Measurements from ENCODE around the gene TRIM52. TPM values are rescaled to one million over a fixed set of nuclear protein-coding genes. Genes with fewer than 3 reads are reported as not detected.
A peak's percentile ranks its signal among the peaks of the same experiment; 100 is the strongest.

TRIM52 gene
- total RNA-seq, 1 experiment from 2014 or later, result 5.7 TPM

DNA sequence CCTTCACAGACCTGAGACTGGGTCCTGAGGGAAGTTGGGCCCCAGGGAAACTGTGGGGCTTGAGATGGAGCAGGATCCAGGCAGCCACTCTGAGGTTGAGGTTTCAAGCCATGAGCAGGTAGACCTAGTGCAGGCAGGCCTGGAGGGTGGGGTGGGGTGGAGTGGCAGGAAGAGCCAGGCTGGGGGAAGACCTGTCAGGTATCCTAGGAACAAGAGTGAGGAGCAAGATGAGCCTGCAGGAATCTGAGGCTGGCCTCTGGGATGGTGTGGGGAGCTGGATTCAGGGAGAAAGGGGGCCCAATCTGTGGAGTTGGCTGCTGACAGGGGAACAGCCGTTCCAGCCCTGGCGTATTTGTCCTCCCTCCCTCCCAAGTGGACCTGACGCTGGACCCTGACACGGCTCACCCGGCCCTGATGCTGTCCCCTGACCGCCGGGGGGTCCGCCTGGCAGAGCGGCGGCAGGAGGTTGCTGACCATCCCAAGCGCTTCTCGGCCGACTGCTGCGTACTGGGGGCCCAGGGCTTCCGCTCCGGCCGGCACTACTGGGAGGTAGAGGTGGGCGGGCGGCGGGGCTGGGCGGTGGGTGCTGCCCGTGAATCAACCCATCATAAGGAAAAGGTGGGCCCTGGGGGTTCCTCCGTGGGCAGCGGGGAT, 27.0 kb downstream of the TRIM52 start:
- DNase-seq (ENCODE audit: low read depth), result no peak

DNA sequence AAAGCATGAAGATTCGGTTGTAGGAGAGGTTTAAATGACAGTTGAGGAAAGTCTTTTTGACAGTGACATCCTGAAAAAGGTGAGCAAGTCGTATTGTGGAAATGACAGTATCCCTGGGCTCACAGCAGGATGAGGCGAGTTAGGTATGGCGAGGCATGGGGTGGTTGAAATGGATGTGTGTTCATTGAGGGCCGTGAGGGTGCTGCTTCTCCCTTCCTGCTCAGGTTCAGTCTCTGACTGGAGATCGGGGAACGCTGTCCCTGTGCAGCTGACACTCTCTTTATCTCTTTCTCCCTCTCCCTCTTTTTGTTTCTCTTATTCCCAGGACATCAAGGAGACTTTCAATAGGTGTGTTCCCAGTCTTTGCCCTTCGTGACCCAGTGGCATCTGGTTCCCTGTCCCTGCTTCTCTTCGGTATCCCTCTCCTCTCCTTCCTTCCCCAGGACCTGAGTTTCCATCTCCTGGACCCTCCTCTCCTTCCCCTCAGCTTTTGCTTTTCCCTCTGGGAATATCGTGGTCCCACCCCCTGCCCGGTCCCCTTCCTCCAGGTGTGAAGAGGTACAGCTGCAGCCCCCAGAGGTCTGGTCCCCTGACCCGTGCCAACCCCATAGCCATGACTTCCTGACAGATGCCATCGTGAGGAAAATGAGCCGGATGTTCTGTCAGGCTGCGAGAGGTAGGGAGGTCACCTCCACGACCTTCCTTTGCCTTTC, 27.7 kb downstream of the TRIM52 start:
- no peak for DNase-seq (ENCODE audit: low read depth)

DNA sequence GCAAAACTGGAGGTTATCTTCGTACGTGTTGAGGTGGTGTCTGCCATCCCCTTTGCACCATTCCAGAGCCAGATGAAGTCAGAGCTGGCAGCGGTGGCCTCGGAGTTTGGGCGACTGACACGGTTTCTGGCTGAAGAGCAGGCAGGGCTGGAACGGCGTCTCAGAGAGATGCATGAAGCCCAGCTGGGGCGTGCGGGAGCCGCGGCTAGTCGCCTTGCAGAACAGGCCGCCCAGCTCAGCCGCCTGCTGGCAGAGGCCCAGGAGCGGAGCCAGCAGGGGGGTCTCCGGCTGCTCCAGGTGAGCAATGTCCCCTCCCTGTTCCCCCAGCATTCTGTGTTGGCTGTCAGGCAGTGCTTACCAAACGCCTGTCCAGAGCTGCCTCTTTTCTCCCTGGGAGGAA, 28.4 kb downstream of the TRIM52 start:
- DNase-seq (ENCODE audit: low read depth), result no peak

DNA sequence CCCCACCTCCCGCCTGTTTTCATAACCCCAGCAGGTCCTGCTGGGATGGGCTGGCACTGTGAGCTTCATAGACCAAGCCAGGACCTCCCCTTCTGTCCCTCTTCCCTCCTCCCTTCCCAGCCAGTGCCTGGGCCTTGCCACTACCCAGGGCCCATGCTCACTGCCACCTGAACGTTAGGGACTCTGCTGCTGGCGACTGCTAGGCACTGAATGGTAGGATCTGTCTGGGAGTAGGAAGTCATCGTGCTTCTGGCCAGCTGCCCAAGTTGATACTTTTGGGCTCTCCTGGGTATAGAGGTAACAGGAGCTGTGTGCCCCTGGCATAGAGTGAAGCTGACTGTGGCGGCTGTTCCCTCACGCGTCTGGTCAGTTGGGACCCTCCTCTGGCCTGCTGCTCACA, 29.5 kb downstream of the TRIM52 start:
- no peak for DNase-seq (ENCODE audit: low read depth)

DNA sequence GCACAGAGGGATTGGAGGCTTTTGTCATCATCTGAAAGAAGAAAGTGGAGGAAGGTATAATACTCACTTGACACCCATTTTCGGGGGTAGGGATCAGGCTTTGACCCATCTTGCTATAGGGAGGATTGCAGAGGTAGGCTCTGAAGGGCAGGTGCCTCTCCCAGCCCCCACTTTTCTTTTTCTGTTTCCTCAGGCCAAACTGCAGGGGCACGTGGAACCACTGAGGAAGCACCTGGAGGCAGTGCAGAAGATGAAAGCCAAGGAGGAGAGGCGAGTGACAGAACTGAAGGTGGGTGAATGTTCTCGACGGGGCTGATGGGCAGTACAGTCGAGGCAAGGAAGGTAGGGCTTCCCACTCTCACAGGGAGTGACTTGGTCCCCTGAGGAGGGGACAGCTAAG, 30.4 kb downstream of the TRIM52 start:
- DNase-seq (ENCODE audit: low read depth), result no peak

DNA sequence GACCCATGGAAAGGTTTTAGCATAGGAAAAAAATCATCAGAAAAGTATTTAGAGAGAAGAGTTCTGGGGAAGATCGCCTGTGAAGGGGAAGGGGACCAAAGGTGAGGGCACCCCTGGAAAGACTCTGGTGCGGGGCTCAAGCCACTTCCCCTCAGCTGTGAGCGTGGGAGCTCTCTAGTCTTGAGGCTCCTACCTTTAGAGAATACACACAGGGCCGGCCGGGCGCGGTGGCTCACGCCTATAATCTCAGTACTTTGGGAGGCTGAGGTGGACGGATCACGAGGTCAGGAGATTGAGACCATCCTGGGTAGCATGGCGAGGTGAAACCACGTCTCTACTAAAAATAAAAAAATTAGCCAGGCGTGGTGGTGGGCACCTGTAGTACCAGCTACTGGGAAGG, 30.9 kb downstream of the TRIM52 start:
- no peak for DNase-seq (ENCODE audit: low read depth)

DNA sequence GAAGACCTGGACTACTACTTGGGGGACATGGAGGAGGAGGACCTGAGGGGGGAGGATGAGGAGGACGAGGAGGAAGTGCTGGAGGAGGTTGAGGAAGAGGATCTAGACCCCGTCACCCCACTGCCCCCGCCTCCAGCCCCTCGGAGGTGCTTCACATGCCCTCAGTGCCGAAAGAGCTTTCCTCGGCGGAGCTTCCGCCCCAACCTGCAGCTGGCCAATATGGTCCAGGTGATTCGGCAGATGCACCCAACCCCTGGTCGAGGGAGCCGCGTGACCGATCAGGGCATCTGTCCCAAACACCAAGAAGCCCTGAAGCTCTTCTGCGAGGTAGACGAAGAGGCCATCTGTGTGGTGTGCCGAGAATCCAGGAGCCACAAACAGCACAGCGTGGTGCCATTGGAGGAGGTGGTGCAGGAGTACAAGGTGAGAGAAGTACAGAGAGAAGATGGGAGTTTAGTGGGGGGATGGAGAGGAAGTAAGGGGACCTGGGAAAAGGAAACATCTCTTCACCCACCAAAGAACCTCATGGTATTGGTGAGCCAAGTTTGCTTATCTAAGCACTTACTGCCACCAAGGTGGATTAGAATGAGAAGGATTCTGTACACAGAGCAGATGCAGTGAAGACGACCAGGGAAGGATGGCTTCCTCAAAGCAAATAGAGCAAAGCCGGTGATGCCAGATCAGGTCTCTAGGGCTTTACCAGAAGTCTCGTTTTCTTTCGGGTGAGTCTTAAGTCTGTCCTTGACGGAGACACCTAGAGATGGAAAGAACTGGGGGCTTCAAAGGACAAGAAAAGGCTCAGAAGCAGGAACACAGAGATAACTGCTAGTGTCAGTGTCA, 36.3 kb downstream of the TRIM52 start:
- DNase-seq (ENCODE audit: low read depth), result no peak

DNA sequence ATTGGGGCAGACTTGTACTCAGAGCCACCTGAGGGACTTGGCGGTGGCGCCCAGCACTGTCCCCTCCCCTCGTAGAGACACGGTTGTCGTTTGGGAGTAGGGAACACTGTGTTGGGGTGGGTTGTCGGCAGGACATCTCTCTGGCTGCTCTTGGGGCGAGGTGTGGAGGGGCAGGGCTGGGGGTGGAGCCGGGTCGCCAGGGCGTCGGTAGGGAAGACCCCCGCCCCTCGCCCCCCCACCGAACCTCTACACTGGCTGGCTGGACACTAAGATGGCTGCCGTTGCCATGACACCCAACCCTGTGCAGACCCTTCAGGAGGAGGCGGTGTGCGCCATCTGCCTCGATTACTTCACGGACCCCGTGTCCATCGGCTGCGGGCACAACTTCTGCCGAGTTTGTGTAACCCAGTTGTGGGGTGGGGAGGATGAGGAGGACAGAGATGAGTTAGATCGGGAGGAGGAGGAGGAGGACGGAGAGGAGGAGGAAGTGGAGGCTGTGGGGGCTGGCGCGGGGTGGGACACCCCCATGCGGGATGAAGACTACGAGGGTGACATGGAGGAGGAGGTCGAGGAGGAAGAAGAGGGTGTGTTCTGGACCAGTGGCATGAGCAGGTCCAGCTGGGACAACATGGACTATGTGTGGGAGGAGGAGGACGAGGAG, 37.1 kb downstream of the TRIM52 start:
- DNase-seq (ENCODE audit: low read depth), result no peak

DNA sequence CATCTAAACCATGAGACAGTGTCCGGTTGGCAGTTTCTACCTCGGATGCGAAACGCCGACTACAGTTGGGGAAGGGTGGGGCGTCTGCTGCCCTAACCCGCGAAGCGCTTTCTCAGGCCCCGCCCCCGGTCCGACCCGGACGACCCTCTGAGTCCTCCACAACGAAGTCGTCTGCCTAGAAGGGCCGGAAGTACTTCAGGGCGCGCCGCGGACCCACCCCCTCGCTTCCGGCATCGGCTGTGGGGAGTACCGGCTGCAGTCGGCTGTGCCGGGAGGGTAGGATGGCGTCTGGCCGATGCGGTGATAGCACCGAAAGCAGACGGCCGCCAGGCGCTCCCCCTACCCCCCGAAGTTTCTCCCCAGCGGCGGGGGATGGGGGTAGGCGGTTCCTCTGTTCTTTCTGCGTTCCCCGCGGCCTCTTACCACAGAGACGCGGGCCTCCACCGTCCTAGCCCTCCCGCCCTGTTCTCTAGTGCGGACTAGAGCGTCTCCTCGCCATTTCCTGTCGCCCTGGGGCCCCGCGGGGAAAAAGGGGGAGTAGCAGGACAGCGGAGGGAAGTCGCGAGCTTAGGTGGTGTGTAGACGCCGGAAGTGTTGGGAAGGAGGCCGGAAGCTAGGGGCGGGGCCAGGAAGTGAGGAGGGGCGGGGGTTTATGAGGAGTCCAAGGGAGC, 37.8 kb downstream of the TRIM52 start, which contains the start of gene TRIM41:
TRIM41 (plus strand) TSS at position 224 of the 671 bp plus-strand sequence. CDS start 719 bp downstream, outside the sequence.
- peak; percentile 98 for DNase-seq (ENCODE audit: low read depth)

DNA sequence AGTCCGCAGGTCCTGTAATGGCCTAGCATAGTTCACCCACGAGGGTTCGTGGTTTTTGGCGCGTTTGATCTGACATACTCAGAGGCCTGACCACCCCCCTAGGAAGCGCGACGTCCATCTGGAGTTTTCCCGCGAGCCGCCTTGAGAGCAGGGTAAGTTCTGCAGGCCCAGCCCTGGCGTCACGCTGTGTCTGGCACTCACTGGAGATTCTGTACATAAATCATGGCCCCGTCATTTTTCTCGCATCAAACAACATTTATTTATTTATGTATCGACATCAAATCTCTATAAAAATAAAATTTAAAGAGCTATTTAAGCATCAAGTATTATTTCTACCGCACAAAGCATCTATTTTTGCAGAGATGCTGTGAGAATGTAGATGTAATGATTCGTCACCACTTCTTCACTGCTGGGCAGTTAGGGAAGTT, 38.3 kb downstream of the TRIM52 start:
- no peak for DNase-seq (ENCODE audit: low read depth)

DNA sequence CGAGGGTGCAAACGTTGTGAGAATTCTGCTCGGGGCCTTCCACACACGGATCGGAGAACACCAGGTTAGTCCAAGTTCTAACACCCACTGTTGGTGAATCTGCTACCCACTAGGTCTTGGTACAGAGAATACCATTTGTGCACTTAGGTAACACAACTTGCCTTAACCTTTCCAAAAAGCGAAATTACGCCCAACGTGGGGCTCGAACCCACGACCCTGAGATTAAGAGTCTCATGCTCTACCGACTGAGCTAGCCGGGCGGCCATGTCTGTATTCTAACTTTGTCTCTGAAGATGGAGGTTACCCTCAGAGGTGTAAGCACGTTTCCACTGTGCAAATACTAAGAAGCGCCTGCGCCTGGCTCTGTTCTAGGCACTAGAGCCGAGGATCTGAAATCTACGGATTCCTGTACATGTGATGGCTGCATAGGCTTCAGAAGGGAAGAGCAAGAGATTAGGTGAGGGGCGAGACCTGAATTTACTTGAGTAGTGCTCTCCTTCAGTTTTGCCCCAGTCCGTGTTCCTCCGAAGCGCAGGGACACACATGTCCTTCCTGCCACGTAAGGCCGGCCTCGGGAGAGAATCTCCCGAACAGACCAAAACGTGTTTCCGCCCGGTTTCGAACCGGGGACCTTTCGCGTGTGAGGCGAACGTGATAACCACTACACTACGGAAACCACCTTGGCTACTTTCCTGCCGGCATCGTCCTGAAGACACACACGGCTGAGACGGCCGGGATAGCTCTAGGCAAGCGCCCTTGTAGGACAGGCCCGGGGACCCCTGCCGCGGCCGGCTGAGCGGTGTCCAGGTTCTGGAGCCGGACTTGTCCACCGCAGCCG, 38.9 kb downstream of the TRIM52 start:
- DNase-seq (ENCODE audit: low read depth), result peak; percentile 96

DNA sequence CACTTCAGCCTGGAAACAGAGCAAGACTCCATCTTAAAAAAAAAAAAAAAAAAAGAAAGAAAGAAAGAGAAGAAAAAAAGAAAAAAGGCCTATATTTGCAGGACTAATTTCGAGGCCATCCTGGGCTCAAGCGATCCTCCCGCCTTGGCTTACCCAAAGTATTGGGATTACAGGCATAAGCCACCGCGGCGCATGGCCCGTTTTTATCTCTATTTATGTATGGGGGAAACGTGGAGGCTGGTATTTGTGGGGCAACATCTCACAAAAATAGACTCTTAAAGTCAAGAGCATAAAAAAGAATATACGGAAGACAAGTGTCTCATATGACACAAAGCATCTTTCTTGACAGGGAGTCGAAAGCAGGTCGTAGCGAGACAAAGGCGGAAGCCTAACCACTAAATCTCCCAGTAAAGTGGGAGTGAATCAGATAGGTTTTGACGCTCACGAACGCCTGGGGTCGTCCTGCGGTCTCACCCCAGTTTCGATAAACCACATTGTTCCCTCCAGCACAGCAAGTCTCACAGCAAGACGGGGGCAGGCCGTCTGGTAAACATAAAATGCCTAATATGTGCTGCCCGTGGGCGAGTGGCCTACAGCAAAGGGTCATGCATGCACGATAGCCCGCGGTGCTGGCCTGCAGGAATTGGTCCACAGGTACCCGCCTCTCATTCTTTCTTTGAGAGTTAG, 39.7 kb downstream of the TRIM52 start:
- DNase-seq (ENCODE audit: low read depth), result no peak

DNA sequence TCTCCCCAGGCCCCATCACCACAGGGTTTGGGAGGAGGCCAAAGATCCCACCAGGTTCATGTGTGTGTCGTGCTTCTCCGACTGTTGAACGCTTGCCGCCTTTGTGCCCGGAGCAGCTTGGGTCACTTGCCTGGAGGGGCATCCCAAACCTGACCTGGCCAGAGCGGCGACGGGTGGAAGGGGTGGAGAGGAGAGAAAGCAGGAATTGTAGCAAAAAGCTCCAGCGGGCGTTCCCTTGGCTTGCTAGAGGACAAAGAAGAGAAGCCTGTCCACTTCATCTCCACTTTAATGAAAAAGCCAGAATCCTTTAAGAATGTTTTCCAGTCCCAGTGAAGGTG, 40.8 kb downstream of the TRIM52 start:
- DNase-seq (ENCODE audit: low read depth), result no peak

DNA sequence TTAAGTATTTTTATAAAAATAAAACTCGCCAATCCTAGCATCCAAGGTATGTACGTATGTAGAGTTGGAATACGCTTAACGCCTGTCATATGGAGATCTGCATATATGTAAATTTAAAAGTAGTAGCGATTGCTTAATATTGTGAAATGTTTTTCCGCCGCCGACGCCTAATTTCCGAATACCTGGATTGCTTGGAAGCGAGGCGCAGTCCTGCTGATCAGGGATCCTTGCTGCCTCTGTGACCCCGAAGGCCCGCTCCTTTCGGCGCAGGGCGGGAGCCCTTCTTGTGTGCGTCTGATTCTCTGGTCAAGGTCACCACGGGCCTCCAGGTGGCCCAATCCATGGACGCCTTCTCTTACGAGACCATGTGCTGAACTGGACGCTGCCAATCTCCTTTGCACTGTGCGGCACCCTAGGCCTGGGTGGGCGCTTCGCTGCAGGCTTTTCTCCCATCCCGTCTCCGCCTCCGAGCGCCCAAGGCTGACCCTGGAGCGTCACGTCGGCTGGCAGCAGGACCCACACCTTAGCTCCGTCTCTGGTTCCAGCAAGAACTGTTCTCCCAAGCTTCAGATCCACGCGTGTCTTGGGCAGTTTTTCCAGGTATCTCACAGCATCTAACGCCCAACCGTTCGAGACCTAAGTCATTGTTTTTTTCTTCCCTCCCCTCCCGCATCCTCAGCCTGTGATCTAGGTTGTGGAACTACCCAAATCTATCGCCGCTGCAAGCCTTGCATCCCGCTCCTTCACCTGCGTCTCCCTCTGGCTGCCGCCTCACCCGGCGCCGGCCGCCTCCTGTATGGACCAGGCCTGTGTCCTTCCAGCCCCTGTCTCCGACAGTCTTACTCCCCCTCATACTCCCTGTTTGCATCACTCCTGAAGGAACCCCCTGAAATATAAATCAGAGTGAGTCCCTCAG, 41.4 kb downstream of the TRIM52 start:
- DNase-seq (ENCODE audit: low read depth), result no peak

DNA sequence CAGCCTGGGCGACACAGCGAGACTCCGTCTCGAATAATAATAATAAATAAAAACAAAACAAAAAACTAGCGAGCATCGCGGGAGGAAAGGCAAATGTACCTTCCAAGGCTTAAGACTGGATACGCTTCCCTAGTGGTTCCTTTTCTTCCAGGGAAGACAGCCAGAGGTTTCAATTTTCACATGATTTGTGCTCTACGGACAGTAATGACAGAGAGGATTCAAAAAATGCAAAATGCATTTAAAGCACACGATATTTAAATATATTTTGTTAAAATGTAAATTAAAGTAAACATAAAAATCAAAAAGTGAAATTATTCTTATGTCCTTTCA, 42.2 kb downstream of the TRIM52 start:
- no peak for DNase-seq (ENCODE audit: low read depth)

DNA sequence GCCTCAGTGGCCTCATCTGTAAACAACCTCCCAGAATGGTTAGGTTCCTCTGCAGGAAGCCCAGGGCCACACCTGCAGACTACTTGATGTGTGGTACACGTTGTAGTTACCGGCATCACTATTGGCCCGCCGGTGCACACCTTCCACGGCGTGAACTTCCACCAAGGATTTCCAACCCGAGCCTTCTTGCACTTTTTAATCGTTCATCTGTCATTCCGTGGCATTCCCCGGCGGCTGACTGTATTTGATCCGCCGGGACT, 43.2 kb downstream of the TRIM52 start:
- no peak for DNase-seq (ENCODE audit: low read depth)

DNA sequence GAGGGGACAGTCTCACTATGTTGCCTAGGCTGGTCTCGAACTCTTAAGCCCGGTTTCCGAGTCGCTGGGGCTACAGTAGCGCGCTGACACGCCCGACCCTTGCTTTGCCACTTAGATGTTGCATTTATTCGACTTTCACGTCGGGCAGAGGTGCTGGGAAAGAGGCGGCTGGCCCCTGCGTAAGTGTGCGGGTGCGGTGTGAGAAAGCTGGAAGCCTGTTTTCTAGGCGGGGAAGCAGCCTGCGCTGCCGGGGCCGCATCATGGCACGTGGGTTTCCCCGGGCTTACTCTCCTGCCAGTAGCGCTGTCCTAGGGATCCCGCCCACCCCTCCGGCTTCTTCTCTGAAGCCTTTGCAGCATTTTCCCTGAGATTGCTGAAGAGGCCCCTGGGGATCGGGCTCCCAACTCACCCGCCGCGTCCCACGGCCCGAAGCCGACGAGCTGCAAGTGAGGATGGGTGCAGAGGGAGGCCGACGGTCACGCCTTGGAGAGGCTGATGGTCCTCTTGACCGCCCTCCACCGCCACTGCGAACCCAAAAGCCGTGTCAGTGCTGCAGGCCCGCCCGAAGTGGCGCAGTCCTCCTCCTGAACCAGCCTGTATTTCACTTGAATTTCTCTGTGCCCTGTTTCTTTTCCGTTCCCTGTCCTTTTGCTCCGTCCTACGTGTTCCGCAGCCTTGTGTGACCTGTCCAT, 43.7 kb downstream of the TRIM52 start:
- DNase-seq (ENCODE audit: low read depth), result no peak

All from LHCN-M2 (cell line).